Bronchial epithelial cell (primary cell): Measurements from ENCODE around the gene PLD5. TPM values are rescaled to one million over a fixed set of nuclear protein-coding genes. Genes with fewer than 3 reads are reported as not detected.

Experiments
- DNase-seq: peaks from one replicate; pipeline ENCODE4 v3.0.0-alpha.2; 2010; ENCODE audit warnings: low read depth
- FAIRE-seq: peaks from 2 replicates; lab custom pipeline; 2011; peaks lifted over from hg19 to GRCh38; lab: Jason Lieb, UNC
- H3K27me3 ChIP-seq: 2 replicates; pipeline ENCODE4 v1.5.1; 2011; ENCODE audit warnings: low read length; ENCODE audit not compliant: control insufficient read depth, insufficient read depth
- H3K36me3 ChIP-seq: 2 replicates; pipeline ENCODE4 v1.5.1; 2011; ENCODE audit warnings: low read length; ENCODE audit not compliant: control insufficient read depth, insufficient read depth
- H3K4me3 ChIP-seq: 2 replicates; pipeline ENCODE4 v1.5.1; 2011; ENCODE audit warnings: mild to moderate bottlenecking, low read depth, low read length, control low read depth
- total RNA-seq: library from RNA; depleted of rRNA; stranded (reverse); fragments of >200 nt; gene quantifications from 2 replicates; pipeline ENCODE4 v1.2.1, GENCODE V29; 2014
- TF ChIP-seq, protein P1 (sequence below): IDR thresholded peaks from 2 replicates; pipeline ENCODE4 v1.5.1; 2011; ENCODE audit warnings: mild to moderate bottlenecking, moderate library complexity, low read length, control low read depth, inconsistent platforms; ENCODE audit not compliant: insufficient read depth, severe bottlenecking

PLD5 gene
- total RNA-seq, 1 donor from 2014 or later = under 0.01 TPM

DNA sequence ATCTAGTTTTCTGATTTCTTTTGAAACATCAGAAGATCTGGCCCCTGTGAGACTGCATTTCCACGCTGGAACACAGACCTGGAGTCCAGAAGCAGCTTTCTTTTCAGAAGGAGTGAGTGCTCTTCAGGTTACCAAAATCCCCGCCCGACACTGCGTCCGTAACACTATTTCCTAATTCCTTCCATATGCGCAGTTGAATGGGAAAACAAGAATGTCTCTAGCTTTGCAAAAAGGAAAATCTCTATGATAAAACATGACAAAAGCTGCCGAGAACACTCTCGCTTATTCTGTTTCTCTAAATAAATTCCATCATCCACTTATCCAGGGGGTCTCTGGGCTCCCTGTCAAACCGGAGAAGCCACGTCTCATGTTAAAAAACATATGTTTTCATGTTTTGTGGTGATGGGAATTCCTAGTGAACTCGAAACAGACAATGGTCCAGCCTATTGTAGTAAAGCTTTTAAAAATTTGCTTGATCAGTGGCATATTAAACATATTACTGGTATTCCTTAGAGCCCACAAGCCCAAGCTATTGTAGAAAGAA lies 67.7 kb downstream of the PLD5 start:
- Histone ChIP-seq H3K4me3 (no peak overlapping the region), H3K36me3 (no peaks in the 10 kb centered on the region), H3K27me3 (no peaks in the 10 kb centered on the region)
- no peak for DNase-seq
- FAIRE-seq = no peak
- TF ChIP-seq, protein P1, sequence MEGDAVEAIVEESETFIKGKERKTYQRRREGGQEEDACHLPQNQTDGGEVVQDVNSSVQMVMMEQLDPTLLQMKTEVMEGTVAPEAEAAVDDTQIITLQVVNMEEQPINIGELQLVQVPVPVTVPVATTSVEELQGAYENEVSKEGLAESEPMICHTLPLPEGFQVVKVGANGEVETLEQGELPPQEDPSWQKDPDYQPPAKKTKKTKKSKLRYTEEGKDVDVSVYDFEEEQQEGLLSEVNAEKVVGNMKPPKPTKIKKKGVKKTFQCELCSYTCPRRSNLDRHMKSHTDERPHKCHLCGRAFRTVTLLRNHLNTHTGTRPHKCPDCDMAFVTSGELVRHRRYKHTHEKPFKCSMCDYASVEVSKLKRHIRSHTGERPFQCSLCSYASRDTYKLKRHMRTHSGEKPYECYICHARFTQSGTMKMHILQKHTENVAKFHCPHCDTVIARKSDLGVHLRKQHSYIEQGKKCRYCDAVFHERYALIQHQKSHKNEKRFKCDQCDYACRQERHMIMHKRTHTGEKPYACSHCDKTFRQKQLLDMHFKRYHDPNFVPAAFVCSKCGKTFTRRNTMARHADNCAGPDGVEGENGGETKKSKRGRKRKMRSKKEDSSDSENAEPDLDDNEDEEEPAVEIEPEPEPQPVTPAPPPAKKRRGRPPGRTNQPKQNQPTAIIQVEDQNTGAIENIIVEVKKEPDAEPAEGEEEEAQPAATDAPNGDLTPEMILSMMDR = no peak

DNA sequence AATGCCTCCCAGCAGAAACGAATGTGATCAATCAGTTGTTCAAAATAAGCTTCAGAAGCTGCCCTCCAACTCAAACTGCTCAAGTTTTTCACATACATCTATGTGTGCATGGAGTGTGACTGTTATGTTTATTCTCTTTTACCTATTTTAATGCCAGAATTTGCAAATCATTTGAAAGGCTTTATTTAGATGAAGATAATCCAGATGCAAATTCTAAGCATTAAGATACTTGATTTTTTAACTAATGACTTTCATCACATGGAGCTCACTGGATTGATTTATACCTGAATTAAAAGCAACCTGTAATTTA lies 69.5 kb downstream of the PLD5 start:
- FAIRE-seq (no peak), DNase-seq (no peak)
- Histone ChIP-seq H3K27me3 (no peaks in the 10 kb centered on the region), H3K36me3 (no peaks in the 10 kb centered on the region), H3K4me3 (no peak overlapping the region)
- TF ChIP-seq, protein P1 = no peak

DNA sequence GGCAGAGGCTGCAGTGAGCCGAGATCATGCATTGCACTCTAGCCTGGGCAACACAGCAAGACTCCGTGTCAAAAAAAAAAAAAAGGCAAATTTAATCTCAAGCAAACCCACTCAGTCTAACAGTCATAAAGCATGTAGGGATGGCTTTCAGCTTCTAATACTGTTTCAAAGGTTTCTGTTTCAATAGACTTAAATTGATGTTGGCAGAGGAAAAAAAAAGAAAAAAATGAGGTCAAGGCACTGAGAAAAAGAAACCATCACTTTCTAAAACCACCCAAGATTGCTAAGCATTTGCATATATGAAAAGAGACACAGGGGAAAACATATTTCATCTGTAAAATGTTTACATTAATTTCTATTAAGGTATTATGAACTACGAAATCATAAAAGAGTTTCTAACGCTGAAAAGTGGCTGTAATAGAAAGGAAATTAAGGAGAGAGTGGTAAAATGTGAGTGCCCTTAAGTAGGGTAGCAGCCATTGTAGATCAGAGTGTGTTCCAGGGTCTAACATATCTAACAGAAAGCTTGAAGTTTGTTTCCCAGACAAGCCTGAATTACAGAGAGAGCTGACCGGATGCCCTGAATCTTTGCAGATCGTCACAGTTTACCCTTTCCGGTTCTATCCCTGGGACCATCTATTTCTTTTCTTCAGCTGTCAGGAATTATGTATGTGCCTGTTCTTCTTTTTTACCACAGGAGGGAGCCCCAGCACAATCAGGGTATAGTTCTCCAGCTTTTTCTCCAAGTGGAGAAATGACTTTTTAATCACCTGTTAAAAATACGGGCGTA lies 70.0 kb downstream of the PLD5 start:
- H3K4me3 ChIP-seq = no peak overlapping the region
- FAIRE-seq (no peak), DNase-seq (peak; percentile 29)
- no peaks in the 10 kb centered on the region for H3K36me3 ChIP-seq
- no peaks in the 10 kb centered on the region for H3K27me3 ChIP-seq
- TF ChIP-seq, protein P1 = peak; percentile 66

DNA sequence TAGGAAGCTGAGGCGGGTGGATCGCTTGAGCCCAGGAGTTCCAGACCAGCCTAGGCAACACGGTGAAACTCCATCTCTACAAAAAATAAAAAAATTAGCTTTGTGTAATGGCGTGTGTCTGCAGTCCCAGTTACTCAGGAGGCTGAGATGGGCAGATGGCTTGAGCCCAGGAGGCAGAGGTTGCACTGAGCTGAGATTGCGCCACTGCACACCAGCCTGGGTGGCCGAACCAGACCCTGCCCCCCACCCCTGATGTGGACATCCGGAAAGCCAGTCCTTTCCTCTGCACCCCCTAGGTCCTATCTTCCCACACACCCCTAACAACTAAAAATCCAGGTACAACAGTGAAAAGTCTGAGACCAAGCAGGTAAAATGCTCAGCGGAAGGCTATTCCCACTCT lies 71.9 kb downstream of the PLD5 start:
- Histone ChIP-seq H3K36me3 (no peaks in the 10 kb centered on the region), H3K4me3 (no peak overlapping the region), H3K27me3 (no peaks in the 10 kb centered on the region)
- no peak for FAIRE-seq
- DNase-seq = no peak
- TF ChIP-seq, protein P1 = no peak

DNA sequence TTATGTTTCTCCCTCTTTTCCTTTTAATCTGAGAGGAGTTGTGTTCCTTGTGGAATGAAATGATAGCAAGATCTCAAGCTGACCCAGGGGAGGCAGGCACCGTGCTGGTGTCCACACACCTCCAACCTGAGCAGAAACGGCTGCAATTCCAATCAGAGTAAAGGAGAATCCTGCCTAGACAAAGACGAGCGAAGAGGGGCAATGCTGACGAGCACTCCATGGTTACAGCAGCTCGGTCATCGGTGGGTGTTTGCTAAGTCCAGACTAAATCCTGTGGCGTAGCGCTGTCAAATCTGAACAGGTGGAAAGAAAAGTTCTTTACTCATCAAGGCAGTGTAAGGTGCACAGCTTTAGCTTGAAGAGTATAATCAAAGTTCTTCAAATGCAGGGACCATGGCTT lies 74.8 kb downstream of the PLD5 start:
- DNase-seq = no peak
- Histone ChIP-seq H3K27me3 (no peaks in the 10 kb centered on the region), H3K36me3 (no peaks in the 10 kb centered on the region), H3K4me3 (no peak overlapping the region)
- TF ChIP-seq, protein P1 = no peak
- no peak for FAIRE-seq
